Measurements from ENCODE around the gene SSH2. TPM values are rescaled to one million over a fixed set of nuclear protein-coding genes. Genes with fewer than 3 reads are reported as not detected.
A peak's percentile ranks its signal among the peaks of the same experiment; 100 is the strongest.

SSH2 gene
- total RNA-seq, 2 donors from 2014 or later: 28.1 to 28.2 TPM

DNA sequence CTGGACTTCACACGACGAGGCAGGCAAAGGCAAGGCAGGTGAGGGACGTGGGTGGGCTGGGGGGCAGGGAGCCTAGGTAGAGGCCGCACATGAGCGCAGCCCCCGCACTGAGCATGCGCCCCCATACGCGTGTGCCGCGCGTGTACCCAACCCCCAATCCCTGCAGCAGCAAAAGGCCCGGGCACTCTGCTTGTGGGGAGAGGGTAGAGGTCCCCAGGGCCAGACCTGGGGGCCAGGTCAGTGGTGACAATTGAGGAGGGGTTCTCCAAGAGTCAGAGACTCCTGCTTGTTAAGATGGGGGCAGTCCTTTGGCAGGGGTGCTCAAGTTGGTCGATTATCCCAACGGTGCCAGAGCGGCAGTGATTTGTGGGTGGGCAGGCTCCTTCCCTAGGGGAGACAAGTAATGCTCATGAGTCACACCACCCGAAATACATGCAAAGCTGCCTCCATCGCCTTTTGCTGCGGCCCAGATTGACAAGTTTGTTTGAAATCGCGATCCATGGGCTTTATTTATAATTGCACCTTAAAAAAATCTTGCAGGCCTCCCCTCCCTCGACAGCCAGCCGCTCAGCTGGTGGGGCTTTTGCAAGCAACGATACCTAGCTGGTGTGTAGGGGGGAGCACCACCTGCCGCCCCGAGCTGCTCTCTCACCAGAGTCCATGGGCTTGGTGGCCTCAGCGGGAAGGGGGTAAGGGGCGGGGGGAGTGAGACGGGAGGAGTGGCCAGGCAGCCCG lies 339.4 kb downstream of the SSH2 start:
- H3K27ac ChIP-seq: peak overlapping the region; percentile 77
- no peaks in the 10 kb centered on the region for H3K27me3 ChIP-seq
- peaks cover 44% of the 10 kb centered on the region for H3K4me1 ChIP-seq
- no peaks in the 10 kb centered on the region for H3K36me3 ChIP-seq
- intact Hi-C loops (cut with DNase I): no loop called here
- peak overlapping the region; percentile 53 for H3K4me3 ChIP-seq
- DNase-seq: no peak
- TF ChIP-seq, protein P1, sequence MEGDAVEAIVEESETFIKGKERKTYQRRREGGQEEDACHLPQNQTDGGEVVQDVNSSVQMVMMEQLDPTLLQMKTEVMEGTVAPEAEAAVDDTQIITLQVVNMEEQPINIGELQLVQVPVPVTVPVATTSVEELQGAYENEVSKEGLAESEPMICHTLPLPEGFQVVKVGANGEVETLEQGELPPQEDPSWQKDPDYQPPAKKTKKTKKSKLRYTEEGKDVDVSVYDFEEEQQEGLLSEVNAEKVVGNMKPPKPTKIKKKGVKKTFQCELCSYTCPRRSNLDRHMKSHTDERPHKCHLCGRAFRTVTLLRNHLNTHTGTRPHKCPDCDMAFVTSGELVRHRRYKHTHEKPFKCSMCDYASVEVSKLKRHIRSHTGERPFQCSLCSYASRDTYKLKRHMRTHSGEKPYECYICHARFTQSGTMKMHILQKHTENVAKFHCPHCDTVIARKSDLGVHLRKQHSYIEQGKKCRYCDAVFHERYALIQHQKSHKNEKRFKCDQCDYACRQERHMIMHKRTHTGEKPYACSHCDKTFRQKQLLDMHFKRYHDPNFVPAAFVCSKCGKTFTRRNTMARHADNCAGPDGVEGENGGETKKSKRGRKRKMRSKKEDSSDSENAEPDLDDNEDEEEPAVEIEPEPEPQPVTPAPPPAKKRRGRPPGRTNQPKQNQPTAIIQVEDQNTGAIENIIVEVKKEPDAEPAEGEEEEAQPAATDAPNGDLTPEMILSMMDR (IDR thresholded peaks at IDR 0.05): no peak
- H3K9me3 ChIP-seq: no peaks in the 10 kb centered on the region
- peak overlapping the region; percentile 35 to 66 for H3K9ac ChIP-seq (ENCODE audit: low read depth in 2 of 2, low read length in 2 of 2)

DNA sequence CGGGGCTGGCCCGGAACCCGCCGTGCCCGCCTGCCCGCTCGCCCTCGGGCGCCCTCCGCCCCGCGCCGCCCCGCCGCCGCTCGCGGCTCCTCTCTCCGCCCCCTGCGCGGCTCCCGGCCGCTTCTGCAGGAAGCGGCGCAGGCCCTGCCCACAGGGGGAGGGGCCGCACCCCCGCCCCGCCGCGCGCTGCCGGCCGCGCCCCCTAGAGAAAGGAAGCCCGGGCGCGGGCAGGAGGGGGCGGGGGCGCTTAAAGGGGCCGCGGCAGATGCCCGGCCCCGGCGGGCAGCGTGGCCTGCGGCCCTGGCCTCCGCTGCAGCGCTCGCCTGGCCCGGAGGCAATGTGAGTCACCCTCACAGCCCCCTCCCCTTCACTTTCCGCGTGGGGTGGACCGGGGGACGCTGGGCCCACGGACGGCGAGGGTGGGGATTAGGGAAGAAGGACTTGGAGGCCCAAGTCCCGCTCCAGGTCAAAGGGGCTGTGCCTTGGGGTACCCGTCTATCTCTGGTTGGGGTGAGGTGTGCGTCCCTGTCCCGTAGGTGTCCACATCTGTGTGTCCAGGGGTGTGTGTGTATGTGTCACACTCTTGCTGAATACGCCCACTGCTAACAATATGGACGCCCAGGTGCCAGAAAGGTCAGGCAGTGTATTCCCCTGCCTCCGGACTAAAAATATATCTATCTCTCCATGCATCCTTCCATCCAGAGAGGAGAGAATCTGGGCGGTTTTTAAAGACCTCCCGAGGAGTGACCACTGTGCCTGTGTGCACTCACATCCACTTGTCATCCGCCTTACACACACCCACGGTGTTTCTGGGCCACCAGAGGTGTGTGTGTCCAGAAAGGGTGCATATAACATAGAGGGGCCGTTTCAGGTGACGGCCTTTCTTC lies 340.3 kb downstream of the SSH2 start, which contains the start of gene GIT1:
Gene GIT1, minus strand, starts transcription at position 125 of the 887 bp plus-strand sequence. CDS start 270 bp downstream, outside the sequence.
- intact Hi-C loops (cut with DNase I): no loop called here
- peak; percentile 84 for DNase-seq
- Histone ChIP-seq H3K9ac (ENCODE audit: low read depth in 2 of 2, low read length in 2 of 2) (peak within 1 kb of the TSS; percentile 85), H3K4me1 (peaks cover 50% of the 10 kb centered on the region), H3K27ac (peak within 1 kb of the TSS; percentile 77), H3K4me3 (peak within 1 kb of the TSS; percentile 88), H3K36me3 (no peaks in the 10 kb centered on the region), H3K27me3 (no peaks in the 10 kb centered on the region), H3K9me3 (no peaks in the 10 kb centered on the region)
- TF ChIP-seq, protein P1 (IDR thresholded peaks at IDR 0.05): no peak

DNA sequence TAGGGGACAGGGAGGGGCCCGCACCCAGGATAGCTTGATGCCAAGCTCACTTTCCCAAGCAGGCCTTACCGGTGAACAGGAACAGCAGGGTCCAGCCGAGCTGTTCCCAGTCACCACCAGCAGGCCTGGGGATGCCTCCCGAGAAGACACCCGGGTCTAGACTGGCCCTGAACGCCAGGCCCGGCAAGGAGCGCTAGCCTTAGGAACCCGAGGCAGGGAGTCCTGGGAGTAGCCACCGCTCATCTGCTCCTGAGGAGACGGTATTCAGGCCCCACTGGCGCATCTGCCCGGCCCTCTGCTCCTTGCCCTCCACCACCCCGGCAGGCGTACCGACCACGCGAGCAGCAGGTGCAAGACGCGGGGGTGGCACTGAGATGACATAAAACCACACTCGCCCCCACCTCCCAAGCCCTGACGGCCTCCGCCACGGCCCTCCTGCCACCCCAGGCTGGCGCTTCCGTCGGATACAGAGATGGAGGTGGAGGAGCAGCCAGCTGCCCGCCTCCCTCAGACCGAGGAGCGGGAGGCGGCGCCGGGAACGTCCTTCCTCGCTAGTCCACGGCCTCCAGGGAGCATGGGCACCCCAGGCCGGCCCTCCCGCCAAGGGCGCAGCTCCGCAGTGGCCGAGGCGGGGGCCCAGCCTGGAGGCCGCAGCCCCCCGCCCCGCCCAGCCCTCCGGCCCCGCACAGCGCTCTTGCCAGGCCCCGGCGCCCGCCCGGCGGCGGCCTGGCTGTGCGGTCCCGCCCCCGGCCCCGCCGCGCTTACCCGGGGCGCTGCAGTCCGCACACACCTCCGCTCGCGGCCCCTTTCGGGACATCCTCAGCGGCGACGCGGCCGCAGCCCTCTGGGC lies 341.2 kb downstream of the SSH2 start:
- intact Hi-C loops (cut with DNase I): no loop called here
- peaks cover 50% of the 10 kb centered on the region for H3K4me1 ChIP-seq

DNA sequence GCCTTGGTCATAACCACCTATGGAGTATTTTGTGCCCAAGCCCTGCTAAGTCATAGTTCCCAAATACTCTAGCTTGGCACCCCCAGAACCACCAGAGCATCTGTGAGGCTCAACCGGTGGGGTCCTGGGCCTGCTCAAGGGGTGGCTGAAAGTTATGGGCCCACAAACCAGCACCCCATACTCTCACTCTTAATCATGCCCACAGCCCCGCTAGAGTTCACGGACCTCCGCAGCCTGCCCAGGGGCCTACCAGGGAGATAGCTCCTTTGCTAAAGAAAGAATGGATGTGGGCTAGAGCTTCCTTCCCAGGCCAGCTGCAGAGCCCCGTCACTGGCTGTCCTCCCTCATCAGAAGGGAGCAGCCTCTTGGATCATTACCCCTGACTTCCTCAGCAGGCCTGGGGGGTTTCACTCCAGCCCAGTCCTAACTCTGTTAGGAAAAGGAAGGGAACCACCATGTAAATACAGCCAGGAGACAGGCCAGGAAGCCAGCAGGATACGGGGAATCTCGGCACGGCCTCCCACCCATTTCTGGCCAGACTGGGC lies 341.9 kb downstream of the SSH2 start:
- H3K9ac ChIP-seq (ENCODE audit: low read depth in 2 of 2, low read length in 2 of 2): peak overlapping the region; percentile 85
- H3K4me1 ChIP-seq: peaks cover 50% of the 10 kb centered on the region
- no peak for DNase-seq
- TF ChIP-seq, protein P1 (IDR thresholded peaks at IDR 0.05): no peak
- intact Hi-C loops (cut with DNase I): no loop called here
- H3K27me3 ChIP-seq: no peaks in the 10 kb centered on the region
- peak overlapping the region; percentile 88 for H3K4me3 ChIP-seq
- H3K27ac ChIP-seq: peak overlapping the region; percentile 76
- H3K36me3 ChIP-seq: no peaks in the 10 kb centered on the region
- no peaks in the 10 kb centered on the region for H3K9me3 ChIP-seq

More for the DNA sequence above, 341.2 kb downstream of the SSH2 start:
- H3K9ac ChIP-seq (ENCODE audit: low read depth in 2 of 2, low read length in 2 of 2): peak overlapping the region; percentile 85
- H3K9me3 ChIP-seq: no peaks in the 10 kb centered on the region
- no peaks in the 10 kb centered on the region for H3K36me3 ChIP-seq
- H3K27ac ChIP-seq: peak overlapping the region; percentile 76
- TF ChIP-seq, protein P1 (IDR thresholded peaks at IDR 0.05): no peak
- DNase-seq: peak; percentile 45
- no peaks in the 10 kb centered on the region for H3K27me3 ChIP-seq
- H3K4me3 ChIP-seq: peak overlapping the region; percentile 88
